GM12865 (cell line): ENCODE measurements around the gene FCHSD2.

Experiments
- DNase-seq: peaks from one replicate; pipeline ENCODE4 v3.0.0; 2010; ENCODE audit warnings: low read depth
- H3K4me3 ChIP-seq: 2 replicates; pipeline ENCODE4 v1.5.1; 2011; ENCODE audit warnings: mild to moderate bottlenecking, low read depth, low read length, control low read depth
- TF ChIP-seq, protein P1 (sequence below): IDR thresholded peaks from 2 replicates; pipeline ENCODE4 v1.5.1; 2011; ENCODE audit warnings: low read length, control low read depth, low read depth, inconsistent platforms; ENCODE audit not compliant: insufficient read depth; ENCODE audit errors: missing control alignments

FCHSD2 gene

DNA sequence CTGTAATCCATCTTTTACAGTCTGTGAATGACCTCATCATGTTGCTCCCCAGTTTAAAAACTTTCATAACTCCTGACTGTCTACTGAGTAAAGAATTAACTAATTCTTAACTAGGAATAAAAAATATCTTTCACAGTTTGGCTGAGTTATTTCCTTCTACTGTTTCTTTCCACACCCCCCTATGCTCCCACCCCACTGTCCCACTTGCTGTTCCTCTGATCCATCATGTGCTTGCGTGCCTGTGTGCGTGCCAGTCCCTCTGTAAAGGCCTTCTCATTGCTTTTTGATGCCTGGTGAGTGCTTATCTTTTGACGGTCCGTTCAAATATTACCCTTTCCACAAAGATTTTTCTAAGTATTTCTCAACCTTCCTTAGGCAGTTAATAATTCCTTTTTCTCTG, 272.3 kb downstream of the FCHSD2 start:
- TF ChIP-seq, protein P1, sequence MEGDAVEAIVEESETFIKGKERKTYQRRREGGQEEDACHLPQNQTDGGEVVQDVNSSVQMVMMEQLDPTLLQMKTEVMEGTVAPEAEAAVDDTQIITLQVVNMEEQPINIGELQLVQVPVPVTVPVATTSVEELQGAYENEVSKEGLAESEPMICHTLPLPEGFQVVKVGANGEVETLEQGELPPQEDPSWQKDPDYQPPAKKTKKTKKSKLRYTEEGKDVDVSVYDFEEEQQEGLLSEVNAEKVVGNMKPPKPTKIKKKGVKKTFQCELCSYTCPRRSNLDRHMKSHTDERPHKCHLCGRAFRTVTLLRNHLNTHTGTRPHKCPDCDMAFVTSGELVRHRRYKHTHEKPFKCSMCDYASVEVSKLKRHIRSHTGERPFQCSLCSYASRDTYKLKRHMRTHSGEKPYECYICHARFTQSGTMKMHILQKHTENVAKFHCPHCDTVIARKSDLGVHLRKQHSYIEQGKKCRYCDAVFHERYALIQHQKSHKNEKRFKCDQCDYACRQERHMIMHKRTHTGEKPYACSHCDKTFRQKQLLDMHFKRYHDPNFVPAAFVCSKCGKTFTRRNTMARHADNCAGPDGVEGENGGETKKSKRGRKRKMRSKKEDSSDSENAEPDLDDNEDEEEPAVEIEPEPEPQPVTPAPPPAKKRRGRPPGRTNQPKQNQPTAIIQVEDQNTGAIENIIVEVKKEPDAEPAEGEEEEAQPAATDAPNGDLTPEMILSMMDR: no peak
- DNase-seq: no peak
- no peak overlapping the region for H3K4me3 ChIP-seq

DNA sequence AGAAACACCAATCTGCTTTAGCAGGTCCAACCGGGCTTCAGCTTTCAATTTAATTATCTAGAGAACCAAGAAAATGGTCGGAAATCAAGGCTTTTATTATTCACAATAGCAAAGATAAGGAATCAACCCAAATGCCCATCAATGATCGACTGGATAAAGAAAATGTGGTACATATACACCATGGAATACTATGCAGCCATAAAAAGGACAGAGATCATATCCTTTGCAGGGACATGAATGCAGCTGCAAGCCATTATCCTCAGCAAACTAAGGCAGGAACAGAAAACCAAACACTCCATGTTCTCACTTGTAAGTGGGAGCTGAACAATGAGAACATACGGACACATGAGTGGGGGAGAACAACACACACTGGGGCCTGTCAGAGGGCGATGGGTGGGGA, 274.1 kb downstream of the FCHSD2 start:
- H3K4me3 ChIP-seq: no peak overlapping the region
- TF ChIP-seq, protein P1: no peak
- DNase-seq: no peak

DNA sequence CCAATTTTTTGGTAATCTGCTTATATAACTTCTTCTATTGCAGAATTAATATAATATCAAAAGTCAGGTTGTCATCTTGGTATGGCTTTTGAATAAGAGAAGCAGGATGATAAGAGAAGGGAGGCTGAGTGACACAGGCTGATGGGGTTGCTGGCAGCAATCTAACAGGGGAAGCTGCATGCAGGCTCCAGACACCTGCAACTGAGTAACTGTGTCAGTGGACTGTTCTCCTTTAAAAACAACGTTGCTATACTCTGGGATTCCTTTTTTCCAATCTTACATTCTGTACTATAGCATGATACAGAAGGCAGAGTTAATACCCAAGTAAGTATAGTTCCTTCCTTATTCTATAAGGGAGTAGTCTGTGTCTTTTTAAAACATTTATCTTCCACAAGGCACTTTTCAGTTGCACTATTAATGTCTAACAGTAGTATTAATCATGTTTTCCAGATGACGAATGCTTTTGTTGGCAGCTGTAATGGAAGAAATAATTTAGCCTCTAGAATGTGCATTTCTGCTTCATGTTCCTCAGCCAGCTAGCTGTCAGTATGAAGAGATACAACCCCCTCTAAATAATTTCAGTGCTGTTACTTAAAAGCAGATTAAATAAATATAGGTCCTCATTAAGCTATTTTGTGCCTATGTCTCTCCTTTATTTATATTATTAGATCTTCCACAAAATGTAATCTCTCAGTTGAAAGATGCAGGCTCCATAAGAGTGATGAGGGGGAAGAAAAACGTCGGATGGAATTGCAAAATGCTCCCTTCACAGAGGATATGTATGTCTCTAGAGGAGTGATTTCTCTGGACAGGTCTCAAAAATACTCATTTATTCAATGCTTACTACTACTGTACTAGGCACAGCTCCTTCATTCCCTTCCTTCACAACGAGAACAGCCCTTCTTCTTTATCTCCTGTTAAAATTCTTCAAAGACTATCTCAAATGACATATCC, 277.1 kb downstream of the FCHSD2 start:
- H3K4me3 ChIP-seq: no peak overlapping the region
- DNase-seq: no peak
- TF ChIP-seq, protein P1: no peak

DNA sequence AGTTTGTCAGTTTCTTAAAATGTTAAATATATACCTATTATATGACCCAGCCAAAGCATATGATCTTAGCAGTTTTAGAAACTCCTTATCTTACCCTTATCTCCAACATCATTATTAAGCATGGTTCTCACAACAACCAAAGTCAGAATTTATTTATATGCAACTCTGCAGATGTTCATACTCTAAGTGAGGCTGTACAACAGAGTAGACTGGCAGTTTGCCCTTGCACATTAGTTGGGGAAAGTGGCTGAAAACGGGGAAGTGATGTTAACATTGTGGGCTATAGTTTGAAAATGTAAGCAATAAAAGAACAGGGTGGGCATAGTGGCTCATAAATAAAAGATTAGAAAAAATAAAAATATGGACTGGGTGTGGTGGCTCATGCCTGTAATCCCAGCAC, 278.2 kb downstream of the FCHSD2 start:
- H3K4me3 ChIP-seq: no peak overlapping the region
- TF ChIP-seq, protein P1: no peak
- no peak for DNase-seq

DNA sequence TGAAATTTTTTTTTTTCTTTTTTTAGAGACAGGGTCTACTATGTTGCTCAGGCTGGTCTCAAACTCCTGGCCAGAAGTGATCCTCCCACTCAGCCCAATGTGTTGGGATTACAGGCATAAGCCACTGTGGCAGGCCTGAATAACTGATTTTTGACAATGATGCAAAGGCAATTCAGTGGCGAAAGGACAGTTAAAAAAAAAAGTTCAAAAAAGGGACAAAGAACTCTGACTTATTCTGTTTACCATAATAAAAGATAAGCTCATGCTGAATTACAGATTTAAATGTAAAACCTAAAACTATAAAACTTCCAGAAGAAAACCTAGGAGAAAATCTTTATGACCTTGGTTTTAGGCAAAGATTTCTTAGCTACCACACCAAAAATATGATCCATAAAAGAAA, 279.0 kb downstream of the FCHSD2 start:
- no peak for DNase-seq
- TF ChIP-seq, protein P1: no peak
- H3K4me3 ChIP-seq: no peak overlapping the region

DNA sequence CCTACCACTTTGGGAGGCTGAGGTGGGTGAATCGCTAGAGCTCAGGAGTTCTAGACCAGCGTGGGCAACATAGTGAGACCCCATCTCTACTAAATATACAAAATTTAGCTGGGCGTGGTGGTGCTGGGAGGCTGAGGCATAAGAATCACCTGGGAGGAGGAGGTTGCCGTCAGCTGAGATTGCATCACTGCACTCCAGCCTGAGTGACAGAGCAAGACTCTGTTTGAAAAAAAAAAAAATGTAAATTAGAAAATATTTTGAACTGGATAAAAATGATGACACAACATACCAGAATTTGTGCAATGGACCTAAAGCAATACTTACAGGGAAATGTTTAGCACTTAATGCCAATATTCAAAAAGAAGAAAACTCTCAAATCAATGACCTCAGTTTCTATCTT, 281.5 kb downstream of the FCHSD2 start:
- no peak overlapping the region for H3K4me3 ChIP-seq
- DNase-seq: no peak
- TF ChIP-seq, protein P1: no peak
